GM18519 (cell line): ENCODE data around the gene RAD18.

ENCODE experiments used
- ATAC-seq: cut with Tn5 transposase; IDR thresholded peaks from one replicate; pipeline ENCODE4 v1.9.1; 2021; ENCODE audit warnings: mild to moderate bottlenecking, moderate library complexity; ENCODE audit not compliant: unreplicated experiment, low FRiP score

Gene RAD18

DNA sequence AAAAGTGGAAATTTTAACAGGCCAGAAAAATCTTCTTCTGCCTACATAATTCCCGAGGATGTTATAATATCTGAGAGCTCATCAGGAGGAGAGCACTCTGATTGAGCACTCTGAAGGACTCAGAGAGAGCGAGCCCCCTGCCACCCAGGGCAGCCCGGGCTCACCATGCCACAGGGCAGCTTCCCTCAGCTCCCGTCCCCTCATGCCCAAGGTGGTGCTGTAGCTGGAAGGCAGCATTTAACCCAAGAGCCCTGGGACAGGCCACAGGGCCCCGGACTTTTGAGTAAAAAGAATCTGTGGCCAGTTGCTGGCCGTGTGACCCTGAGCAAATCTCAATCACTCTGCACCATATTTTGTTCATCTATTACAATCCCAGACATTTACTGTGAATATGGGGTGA, 23.5 kb upstream of the RAD18 start:
- no peak for ATAC-seq

DNA sequence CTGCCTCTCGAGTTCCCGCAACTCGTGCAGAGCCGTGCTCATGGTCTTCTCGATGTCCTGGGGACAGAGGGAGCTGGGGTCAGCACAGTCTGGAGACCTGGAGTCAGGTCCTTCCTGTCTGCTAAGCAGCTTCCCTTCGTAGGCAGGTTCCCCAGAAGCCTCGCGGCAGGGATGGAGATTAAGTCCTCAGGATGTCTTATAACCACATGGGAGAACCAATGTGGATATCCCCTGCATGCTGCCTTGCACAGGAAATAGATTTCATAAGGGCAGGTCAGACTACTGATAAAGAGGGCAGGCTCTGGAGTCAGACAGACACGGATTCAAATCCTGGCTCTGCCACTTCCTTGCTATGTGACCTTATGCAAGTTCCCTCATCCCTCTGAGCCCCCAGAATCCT, 22.6 kb upstream of the RAD18 start:
- ATAC-seq = no peak

- no peak for ATAC-seq
Measured at GRCh38 chr3:8985411-8985831, 22.1 kb upstream of the RAD18 start.

DNA sequence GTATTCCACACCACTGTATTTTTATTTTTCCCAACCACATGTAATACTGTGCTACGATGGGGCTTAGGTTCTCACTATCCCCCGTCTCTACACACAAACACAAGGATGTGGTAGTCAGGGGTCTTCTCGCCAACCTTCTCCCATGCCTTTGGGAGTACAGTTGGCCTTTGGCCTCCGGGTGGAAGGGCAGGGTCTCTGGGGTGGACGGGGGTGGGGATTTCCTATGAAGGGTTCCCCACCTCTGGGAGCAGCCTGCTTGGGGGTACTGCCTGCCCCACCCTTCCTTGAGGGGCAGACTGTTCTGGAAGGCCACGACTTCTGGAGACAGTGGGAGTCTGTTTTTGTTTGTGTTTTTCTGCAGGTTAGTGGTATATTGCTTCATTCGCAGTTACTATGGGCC, 21.3 kb upstream of the RAD18 start:
- ATAC-seq = no peak

GRCh38 chr3:8984081-8984480, 20.8 kb upstream of the RAD18 start:
- ATAC-seq = no peak

GRCh38 chr3:8983591-8983990, 20.3 kb upstream of the RAD18 start:
- no peak for ATAC-seq

DNA sequence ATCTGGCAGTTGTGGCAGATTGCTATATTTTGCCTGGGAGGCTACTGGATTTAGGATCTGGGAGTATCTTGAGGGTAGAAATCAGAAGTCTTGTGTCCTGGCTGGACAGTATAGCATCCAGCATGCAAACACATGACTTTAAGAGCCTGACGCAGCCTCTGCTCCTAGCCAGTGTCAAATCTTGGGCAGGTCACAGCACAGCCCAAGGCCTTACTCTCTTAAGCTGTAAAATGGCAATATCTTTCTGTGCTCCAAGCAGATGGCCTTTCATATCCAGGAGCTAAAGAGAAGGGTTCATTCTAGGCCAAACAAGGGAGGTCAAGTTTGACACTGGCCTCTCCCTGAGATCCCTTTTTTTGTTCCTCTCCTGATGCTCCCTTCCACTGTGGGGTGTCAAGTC, 19.8 kb upstream of the RAD18 start:
- ATAC-seq = no peak

- no peak for ATAC-seq
Measured at GRCh38 chr3:8982509-8982908, 19.2 kb upstream of the RAD18 start.

DNA sequence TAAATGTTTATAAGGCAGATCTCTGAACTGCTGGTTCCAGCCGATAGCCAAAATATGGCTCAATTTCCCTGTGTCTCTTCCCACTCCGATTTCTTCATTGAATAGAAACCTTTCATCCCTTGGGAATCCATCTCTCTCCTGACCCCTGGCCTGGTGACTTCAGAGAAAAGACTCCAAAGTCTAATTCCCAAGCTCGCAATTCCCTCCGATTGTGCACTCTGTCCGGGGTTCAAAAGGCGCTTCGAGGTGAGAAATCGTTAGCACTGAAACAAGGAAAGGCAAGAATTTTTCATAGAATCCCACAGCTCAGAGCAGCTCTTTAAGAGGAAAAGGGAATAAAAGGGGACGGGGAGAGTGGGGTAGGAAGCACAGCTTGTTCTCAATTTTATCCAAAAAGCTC, 18.4 kb upstream of the RAD18 start:
- ATAC-seq = no peak

- ATAC-seq = no peak
Measured at GRCh38 chr3:8981296-8981695, 18.0 kb upstream of the RAD18 start.

- ATAC-seq = no peak
Measured at GRCh38 chr3:8980756-8981257, 17.5 kb upstream of the RAD18 start.

- ATAC-seq = no peak
Measured at GRCh38 chr3:8979262-8979661, 16.0 kb upstream of the RAD18 start.

DNA sequence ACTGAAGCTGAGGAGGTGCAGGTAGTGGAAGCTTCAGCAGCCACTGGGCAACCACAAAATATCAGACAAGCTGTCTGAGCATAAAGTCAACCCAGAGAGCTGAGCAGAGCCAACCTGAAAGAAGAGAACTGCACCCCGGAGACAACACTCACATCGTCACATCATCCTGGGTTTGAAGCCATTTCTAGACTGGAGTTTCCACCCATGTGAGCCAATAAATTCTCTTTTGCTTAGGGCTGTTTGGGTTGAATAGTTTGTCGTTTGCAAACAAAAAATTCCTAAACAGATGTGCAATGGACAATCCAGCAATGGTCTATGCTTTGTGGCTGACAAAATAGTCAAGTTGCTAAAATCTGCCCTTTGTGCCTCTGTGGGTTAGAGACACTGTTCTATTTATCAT, 15.3 kb upstream of the RAD18 start:
- ATAC-seq = no peak

DNA sequence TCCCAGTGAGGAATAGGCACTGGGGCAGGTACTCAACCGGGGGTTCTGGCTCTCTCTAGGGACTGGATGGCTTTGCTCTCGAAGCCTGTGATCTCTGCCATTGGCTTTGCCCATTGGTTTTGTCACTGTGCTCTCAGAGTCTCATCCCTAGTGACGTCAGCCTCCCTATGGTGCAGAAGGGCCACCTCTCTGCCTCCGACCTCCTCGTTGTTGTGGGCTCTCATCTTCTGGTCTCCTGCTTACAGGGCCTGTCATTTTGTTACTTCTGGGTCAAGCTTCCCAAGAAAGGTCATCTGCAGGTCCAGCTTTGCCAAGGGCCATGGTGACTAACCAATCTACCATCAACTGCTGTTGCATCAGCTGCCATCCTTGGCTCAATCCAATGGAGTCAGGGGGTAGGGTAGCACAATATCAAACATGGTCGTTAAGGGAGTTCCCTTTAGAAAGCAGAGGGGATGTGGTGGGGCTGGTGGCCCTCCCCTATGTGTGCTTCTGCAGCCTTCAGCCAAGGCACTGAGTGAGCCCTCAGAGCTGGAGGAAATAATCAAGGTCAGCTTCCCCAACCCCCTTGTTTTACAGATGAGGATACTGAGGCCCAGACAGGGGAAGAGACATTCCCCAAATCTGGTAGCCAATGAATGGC, 13.4 kb upstream of the RAD18 start:
- ATAC-seq = no peak

DNA sequence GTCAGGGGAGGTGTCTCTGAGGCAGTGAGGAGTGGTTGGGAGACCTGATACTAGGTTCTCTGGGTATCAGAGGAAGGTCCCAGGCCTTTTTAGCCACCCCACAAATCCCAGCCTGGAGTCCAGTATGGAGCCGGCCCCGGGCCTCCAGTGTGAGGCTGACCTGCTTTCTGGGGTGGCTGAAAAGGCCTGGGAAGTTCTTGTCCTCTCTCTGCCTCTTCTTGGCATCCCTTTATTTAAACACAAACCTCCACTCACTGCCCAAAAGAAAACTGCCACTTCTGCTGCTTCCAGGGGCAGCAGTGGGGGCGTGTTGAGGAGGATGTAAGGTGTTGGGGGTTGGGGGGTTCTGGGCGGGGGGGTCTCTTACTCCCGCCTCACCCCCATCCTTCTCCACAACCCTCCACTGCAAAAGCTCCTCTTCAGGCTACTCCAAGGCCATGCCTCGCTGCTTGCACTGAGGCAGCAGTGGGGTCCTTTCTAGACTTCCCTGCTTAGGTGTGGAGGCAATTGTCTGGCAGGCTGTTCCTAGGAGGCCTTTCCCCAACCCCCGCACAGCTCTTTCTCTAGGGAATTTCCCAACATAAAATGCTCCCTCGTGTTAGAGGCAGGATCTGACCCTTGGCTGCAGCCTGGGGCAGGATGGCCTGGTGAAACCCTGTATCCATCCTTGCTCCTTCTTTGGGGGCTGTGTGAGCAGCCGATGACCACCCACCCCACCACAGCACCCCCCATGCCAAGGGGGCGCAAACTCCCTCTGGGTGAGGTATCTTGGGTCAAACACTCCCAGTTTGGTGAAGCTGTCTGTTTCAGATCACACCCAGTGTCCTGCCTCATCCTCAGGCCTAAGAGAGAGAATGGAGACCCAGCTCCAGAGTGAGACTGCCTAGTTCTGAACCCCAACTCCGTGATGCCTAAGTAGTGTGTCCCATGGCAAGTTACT, 12.1 kb upstream of the RAD18 start:
- ATAC-seq = no peak

DNA sequence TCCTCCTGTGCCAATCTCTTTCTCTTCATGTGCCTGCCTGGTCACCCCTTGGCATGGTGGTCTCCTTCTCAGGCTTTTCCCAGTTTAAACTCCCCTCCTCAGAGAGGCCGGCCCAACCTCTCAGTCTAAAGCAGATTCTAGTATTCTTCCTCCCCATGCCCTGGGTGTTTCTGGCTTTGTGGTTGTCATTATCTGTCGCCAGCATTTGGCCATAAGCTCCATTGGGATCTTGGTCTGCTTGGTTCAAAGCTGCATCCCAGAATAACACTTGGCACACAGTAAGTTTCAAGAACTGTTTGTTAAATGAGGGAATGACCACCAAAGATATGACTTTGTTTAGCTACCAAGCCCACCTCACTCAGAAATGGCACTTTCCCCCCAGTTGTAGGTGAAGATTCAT, 11.2 kb upstream of the RAD18 start:
- no peak for ATAC-seq

DNA sequence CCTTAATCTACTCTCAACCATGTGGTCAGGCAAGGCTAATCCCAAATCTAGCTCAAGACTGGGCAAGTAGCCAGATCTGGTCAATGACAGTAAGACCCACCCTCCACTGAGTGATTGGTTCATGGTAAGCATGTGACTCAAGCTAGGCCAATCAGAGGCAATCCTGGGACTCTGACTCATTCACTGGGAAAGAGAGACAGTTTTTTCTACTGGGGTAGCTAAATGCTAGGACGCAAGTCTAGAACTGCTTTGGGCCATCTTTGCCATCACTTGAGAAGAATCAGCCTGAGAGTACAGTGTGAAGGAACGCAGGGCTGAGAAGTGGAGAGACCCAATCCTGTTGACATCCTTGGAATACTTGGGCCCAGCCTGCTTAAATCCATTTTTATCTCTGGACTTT, 9.4 kb upstream of the RAD18 start:
- ATAC-seq = no peak

DNA sequence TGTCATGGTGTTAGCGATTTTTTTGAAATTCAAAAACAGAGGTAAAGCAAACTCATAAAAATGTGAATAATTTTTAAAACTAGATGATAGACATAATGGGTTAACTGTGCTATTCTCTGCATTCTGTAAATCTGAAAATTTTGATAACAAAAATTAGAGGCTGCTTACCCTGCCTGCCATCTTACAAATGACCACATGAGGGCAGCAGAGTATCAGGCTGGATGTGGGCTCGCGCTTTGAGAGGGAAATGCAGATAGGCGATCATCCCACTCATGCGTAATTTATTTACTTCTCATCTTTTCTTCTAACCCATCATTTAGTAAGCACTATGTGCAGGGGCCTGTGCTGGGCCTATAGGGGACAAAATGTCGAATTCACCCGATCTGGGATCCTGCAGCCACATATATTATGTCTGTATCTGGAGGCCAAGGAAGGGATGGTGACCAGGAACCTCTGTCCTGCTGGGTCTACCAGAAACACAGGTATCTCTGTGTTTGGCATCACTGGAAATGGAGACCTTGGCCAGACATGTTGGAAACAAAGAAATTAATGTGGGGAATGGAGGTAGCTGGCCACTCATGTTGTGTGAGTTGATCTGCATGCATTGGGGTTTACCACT, 7.8 kb upstream of the RAD18 start:
- ATAC-seq = no peak

- no peak for ATAC-seq
Measured at GRCh38 chr3:8969241-8969640, 6.0 kb upstream of the RAD18 start.

- no peak for ATAC-seq
Measured at GRCh38 chr3:8968375-8968882, 5.2 kb upstream of the RAD18 start.

DNA sequence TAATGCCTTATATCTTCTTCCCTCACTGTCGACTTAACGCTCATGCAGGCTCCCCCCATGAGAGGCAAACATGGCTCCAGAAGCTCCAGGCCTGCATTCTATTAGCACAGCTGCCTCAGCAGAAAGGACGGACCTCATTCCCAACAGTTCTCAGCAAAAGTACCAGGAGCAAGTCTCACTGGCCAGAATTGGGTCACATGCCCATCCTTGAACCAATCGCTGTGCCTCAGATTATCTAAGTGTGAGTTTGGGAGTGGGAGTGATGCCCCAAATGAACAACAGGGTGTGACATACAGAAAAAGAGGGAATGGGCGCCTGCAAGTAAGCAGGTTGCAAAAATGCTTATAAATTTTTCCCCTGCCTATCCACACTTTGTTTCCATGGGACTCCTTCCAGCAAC, 4.3 kb upstream of the RAD18 start:
- ATAC-seq = no peak
